HepG2 (cell line): ENCODE data around the gene ARHGEF3. TPM values are rescaled to one million over a fixed set of nuclear protein-coding genes. Genes with fewer than 3 reads are reported as not detected.

ENCODE experiments used
- ASH2L ChIP-seq: fragments of 300-600, 200-600 bp; sonication (generic); IDR thresholded peaks from 2 replicates; pipeline ENCODE4 v1.7.0; 2017; ENCODE audit warnings: low read depth, mild to moderate bottlenecking, moderate library complexity, mixed read lengths, low read length; ENCODE audit not compliant: insufficient read length
- ATF7-NPFF ChIP-seq: sonication (generic); formaldehyde crosslinking; IDR thresholded peaks from 2 replicates; pipeline ENCODE4 v1.8.1; 2023; ENCODE audit warnings: mild to moderate bottlenecking, low read depth, missing genetic modification reagents, moderate library complexity
- CEBPG ChIP-seq: IDR thresholded peaks from 2 replicates; pipeline ENCODE4 v1.6.1; 2016
- CSRNP1 ChIP-seq: sonication (generic); formaldehyde crosslinking; IDR thresholded peaks from 2 replicates; pipeline ENCODE4 v1.8.1; 2023; ENCODE audit warnings: mild to moderate bottlenecking, missing genetic modification reagents
- CSRNP2 ChIP-seq: sonication (generic); formaldehyde crosslinking; conservative IDR thresholded peaks from 2 replicates; pipeline ENCODE4 v1.8.0; 2022; ENCODE audit warnings: low read depth, missing genetic modification reagents
- DZIP1 ChIP-seq: sonication (generic); formaldehyde crosslinking; IDR thresholded peaks from 2 replicates; pipeline ENCODE4 v1.5.0; 2020; ENCODE audit warnings: mild to moderate bottlenecking, missing genetic modification reagents
- HOXD1 ChIP-seq: sonication (generic); formaldehyde crosslinking; IDR thresholded peaks from 2 replicates; pipeline ENCODE4 v1.5.0; 2020; ENCODE audit warnings: missing genetic modification reagents
- ISX ChIP-seq: sonication (generic); formaldehyde crosslinking; conservative IDR thresholded peaks from 2 replicates; pipeline ENCODE4 v1.5.0; 2020; ENCODE audit warnings: missing genetic modification reagents
- MTA1 ChIP-seq: sonication (generic); formaldehyde crosslinking; IDR thresholded peaks from 2 replicates; pipeline ENCODE4 v1.4.0; 2020; ENCODE audit warnings: missing genetic modification reagents, mild to moderate bottlenecking, borderline replicate concordance
- MTF2 ChIP-seq: sonication (generic); formaldehyde crosslinking; IDR thresholded peaks from 2 replicates; pipeline ENCODE4 v1.5.0; 2020; ENCODE audit warnings: missing genetic modification reagents, borderline replicate concordance
- MXI1 ChIP-seq: IDR thresholded peaks from 3 replicates; pipeline ENCODE4 v1.6.1; 2012; ENCODE audit warnings: low read depth, low read length, inconsistent platforms, borderline replicate concordance
- NCOA1 ChIP-seq: sonication (generic); formaldehyde crosslinking; IDR thresholded peaks from 2 replicates; pipeline ENCODE4 v1.9.0; 2021; ENCODE audit warnings: missing genetic modification reagents
- PREB ChIP-seq: sonication (generic); formaldehyde crosslinking; IDR thresholded peaks from 2 replicates; pipeline ENCODE4 v1.4.0; 2020; ENCODE audit warnings: missing genetic modification reagents
- RFXAP ChIP-seq: sonication (generic); formaldehyde crosslinking; IDR thresholded peaks from 2 replicates; pipeline ENCODE4 v1.4.0; 2020; ENCODE audit warnings: missing genetic modification reagents, borderline replicate concordance
- TRIM22 ChIP-seq: fragments of 450-650 bp; IDR thresholded peaks from 2 replicates; pipeline ENCODE4 v1.6.1; 2017
- ZNF292 ChIP-seq: sonication (generic); formaldehyde crosslinking; IDR thresholded peaks from 2 replicates; pipeline ENCODE4 v1.8.1; 2022; ENCODE audit warnings: mild to moderate bottlenecking, low read depth, missing genetic modification reagents, borderline replicate concordance
- ZNF550 ChIP-seq: sonication (generic); formaldehyde crosslinking; IDR thresholded peaks from 2 replicates; pipeline ENCODE4 v1.4.0; 2020; ENCODE audit warnings: mild to moderate bottlenecking, missing genetic modification reagents, borderline replicate concordance
- ZNF562 ChIP-seq: sonication (generic); formaldehyde crosslinking; IDR thresholded peaks from 2 replicates; pipeline ENCODE4 v1.8.0; 2022; ENCODE audit warnings: missing genetic modification reagents, borderline replicate concordance
- ZNF607 ChIP-seq: sonication (generic); formaldehyde crosslinking; IDR thresholded peaks from 2 replicates; pipeline ENCODE4 v1.5.1; 2020; ENCODE audit warnings: missing genetic modification reagents, mild to moderate bottlenecking, borderline replicate concordance
- ZNF75D ChIP-seq: sonication (generic); formaldehyde crosslinking; IDR thresholded peaks from 2 replicates; pipeline ENCODE4 v1.8.1; 2023; ENCODE audit warnings: missing genetic modification reagents, mild to moderate bottlenecking, borderline replicate concordance
- ZSCAN22 ChIP-seq: sonication (generic); formaldehyde crosslinking; IDR thresholded peaks from 2 replicates; pipeline ENCODE4 v1.4.0; 2020; ENCODE audit warnings: mild to moderate bottlenecking, missing genetic modification reagents
- polyA plus RNA-seq, 8 experiments: library from polyadenylated mRNA; depleted of rRNA in 3 of 8; stranded (reverse) in 7 of 8; unstranded in 1 of 8; fragments of >200 nt; fragmentation: Illumina TruSeq in 4 of 8; extraction: Trizol in 4 of 8; gene quantifications; 2 replicates each; pipeline versions ENCODE4 v1.2.1 to v1.2.3, GENCODE V29; 2011 to 2016; ENCODE audit warnings: low read depth in 4 of 8, missing spikeins in 1 of 8, mixed read lengths in 1 of 8; ENCODE audit not compliant: insufficient read depth in 1 of 8
- total RNA-seq, 5 experiments: library from RNA; depleted of rRNA; stranded (reverse); fragments of >200 nt; fragmentation: Illumina TruSeq; extraction: Trizol; gene quantifications; 2 replicates each; pipeline ENCODE4 v1.2.3, GENCODE V29; 2016; ENCODE audit warnings: low read depth in 1 of 5

The ARHGEF3 gene
- total and polyA plus RNA-seq, 2 of the 13 experiments (the other 11 are each of a cell fraction or from before 2014, with no cell fraction given) = 14.8 to 23.1 TPM

GRCh38 chr3:56683122-56683817 is 118.5 kb downstream of the ARHGEF3 start, which contains the start of gene TASOR (continued):
- TF ChIP-seq TRIM22 (no peak), CSRNP1 (peak; percentile 91; the same call in 1 of the 2 replicates), ZNF75D (peak; percentile 71; the same call in 1 of the 2 replicates), CSRNP2 (no peak), ZNF562 (peak; percentile 46; the same call in 1 of the 2 replicates), MTA1 (CRISPR knock-in tag) (peak; percentile 21; the same call in 1 of the 2 replicates), ATF7-NPFF (peak; percentile 98), CEBPG (CRISPR knock-in tag) (no peak), PREB (CRISPR knock-in tag) (no peak), MXI1 (no peak), MTF2 (CRISPR knock-in tag) (0 out of 2 replicates have a peak, but pooled peaks have one; percentile 53), ISX (CRISPR knock-in tag) (peak; percentile 88; the same call in 1 of the 2 replicates), DZIP1 (peak; percentile 88), ZSCAN22 (CRISPR knock-in tag) (no peak), ZNF292 (CRISPR knock-in tag) (no peak), ZNF550 (CRISPR knock-in tag) (no peak), ZNF607 (CRISPR knock-in tag) (peak; percentile 93), NCOA1 (CRISPR knock-in tag) (peak; percentile 55; the same call in 1 of the 2 replicates), HOXD1 (peak; percentile 66; the same call in 1 of the 2 replicates), ASH2L (no peak), RFXAP (CRISPR knock-in tag) (peak; percentile 85)
